GM12891 (cell line): ENCODE data around the gene SPZ1.

Experiments
- PAX5 ChIP-seq: IDR thresholded peaks from 2 replicates; pipeline ENCODE4 v1.6.1; 2011; ENCODE audit warnings: low read length, moderate library complexity, mild to moderate bottlenecking; ENCODE audit not compliant: insufficient read depth, severe bottlenecking
- POLR2A ChIP-seq: IDR thresholded peaks from 2 replicates; pipeline ENCODE4 v1.6.1; 2011; ENCODE audit warnings: low read depth, low read length, control low read depth
- POLR2AphosphoS5 ChIP-seq: IDR thresholded peaks from 2 replicates; pipeline ENCODE4 v1.6.1; 2011; ENCODE audit warnings: low read depth, low read length, control low read depth
- SPI1 ChIP-seq: IDR thresholded peaks from 2 replicates; pipeline ENCODE4 v1.6.1; 2011; ENCODE audit warnings: low read depth, low read length, control low read depth
- TAF1 ChIP-seq: IDR thresholded peaks from 2 replicates; pipeline ENCODE4 v1.6.1; 2011; ENCODE audit warnings: low read depth, low read length, control low read depth

DNA sequence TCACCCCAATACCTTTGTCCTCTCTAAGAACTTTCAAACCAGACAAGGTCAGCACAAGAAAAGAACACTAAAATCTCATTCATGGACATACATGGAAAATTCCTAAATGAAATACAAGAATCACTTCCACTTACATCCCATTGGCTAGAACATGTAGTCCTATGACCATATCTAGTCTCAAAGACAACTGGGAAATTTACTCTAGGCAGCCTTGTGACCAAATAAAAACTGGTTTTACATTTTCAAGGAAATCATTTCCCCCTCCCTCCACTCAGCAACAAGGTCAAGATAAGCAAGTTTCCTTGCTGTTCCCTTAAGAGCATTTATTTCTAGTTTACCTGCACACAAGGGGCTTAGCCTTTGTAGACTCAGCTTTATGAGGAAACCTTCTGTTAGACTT lies 43.6 kb upstream of the SPZ1 start:
- TF ChIP-seq POLR2AphosphoS5 (no peak), POLR2A (no peak), TAF1 (no peak), SPI1 (no peak), PAX5 (no peak)
